Measurements from ENCODE around the gene RPS6KA5.

Gene RPS6KA5

GRCh38 chr14:90971687-90972086, 88.8 kb downstream of the RPS6KA5 start:
- DNase-seq (ENCODE audit: insufficient read length, low spot score), result no peak
- no peak for TF ChIP-seq CTCF (IDR thresholded peaks at IDR 0.05; ENCODE audit: insufficient read depth, missing control alignments)
- no peak for FAIRE-seq

- DNase-seq (ENCODE audit: insufficient read length, low spot score), result no peak
- no peak for FAIRE-seq
- TF ChIP-seq CTCF (IDR thresholded peaks at IDR 0.05; ENCODE audit: insufficient read depth, missing control alignments), result no peak
Observed at GRCh38 chr14:90970167-90970600, 90.3 kb downstream of the RPS6KA5 start.

GRCh38 chr14:90969531-90970166, 90.8 kb downstream of the RPS6KA5 start:
- no peak for DNase-seq (ENCODE audit: insufficient read length, low spot score)
- no peak for TF ChIP-seq CTCF (IDR thresholded peaks at IDR 0.05; ENCODE audit: insufficient read depth, missing control alignments)
- no peak for FAIRE-seq

GRCh38 chr14:90968025-90968424, 92.4 kb downstream of the RPS6KA5 start:
- FAIRE-seq, result no peak
- DNase-seq (ENCODE audit: insufficient read length, low spot score), result no peak
- no peak for TF ChIP-seq CTCF (IDR thresholded peaks at IDR 0.05; ENCODE audit: insufficient read depth, missing control alignments)

GRCh38 chr14:90966493-90966892, 93.9 kb downstream of the RPS6KA5 start:
- no peak for TF ChIP-seq CTCF (IDR thresholded peaks at IDR 0.05; ENCODE audit: insufficient read depth, missing control alignments)
- no peak for FAIRE-seq
- no peak for DNase-seq (ENCODE audit: insufficient read length, low spot score)

- FAIRE-seq, result no peak
- no peak for TF ChIP-seq CTCF (IDR thresholded peaks at IDR 0.05; ENCODE audit: insufficient read depth, missing control alignments)
- no peak for DNase-seq (ENCODE audit: insufficient read length, low spot score)
Observed at GRCh38 chr14:90965765-90966164, 94.7 kb downstream of the RPS6KA5 start.

- no peak for TF ChIP-seq CTCF (IDR thresholded peaks at IDR 0.05; ENCODE audit: insufficient read depth, missing control alignments)
- DNase-seq (ENCODE audit: insufficient read length, low spot score) (no peak), FAIRE-seq (no peak)
Observed at GRCh38 chr14:90963343-90963742, 97.1 kb downstream of the RPS6KA5 start.

Measured in D721Med (cell line).